CD4-positive, alpha-beta T cell treated with Interleukin-4 for 1 hour (primary cell): Measurements from ENCODE around the gene VRK1.

Source experiments
- DNase-seq, 2 donors: peaks; one replicate each; pipeline ENCODE4 v3.0.0-alpha.2; 2020 to 2022

Gene VRK1

DNA sequence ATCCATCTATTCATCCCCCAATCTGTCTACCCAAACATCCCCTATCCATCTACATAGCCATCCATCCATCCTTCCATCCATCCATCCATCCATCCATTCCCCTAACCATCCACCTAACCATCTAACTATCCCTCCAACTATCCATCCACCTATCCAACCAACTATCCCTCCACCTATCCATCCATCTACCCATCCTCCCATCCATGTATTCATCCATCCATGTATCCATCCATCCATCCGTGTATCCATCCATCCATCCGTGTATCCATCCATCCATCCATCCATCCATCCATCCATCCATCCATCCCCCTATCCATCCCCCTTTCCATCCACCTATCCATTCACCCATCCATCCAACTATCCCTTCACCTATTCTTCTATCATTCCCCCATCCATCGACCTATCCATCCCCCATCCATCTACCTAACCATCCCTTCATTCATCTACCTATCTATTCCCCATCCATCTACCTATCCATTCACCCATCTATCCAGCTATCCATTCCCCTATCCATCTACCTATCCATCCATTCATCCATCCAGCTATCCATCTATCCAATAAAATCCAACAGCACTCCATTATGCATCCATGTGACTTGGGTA is 131.7 kb downstream of the VRK1 start:
- DNase-seq = no peak

- DNase-seq = no peak
Measured at GRCh38 chr14:96929950-96930349, 132.8 kb downstream of the VRK1 start.

- DNase-seq = no peak
Measured at GRCh38 chr14:96930526-96930925, 133.3 kb downstream of the VRK1 start.
